Neural progenitor cell (in vitro differentiated cells): ENCODE results near the gene LYPD5. TPM values are rescaled to one million over a fixed set of nuclear protein-coding genes. Genes with fewer than 3 reads are reported as not detected.
"Not testable (repeated sequence)": the region's sequence is repeated elsewhere in the genome, so short reads cannot be mapped to it uniquely, and the experiment has no call there.

Source experiments
- DNase-seq: peaks from one replicate; pipeline ENCODE4 v3.0.0-alpha.2; 2016; ENCODE audit warnings: low spot score
- H2AFZ ChIP-seq: fragments of 200-600 bp; sonication (generic); replicated peaks from 2 replicates; pipeline ENCODE4 v1.6.1; 2016; ENCODE audit warnings: antibody characterized with exemption
- H3F3A ChIP-seq: fragments of 200-600 bp; sonication (generic); 2 replicates; pipeline ENCODE4 v1.6.1; 2016; ENCODE audit warnings: antibody characterized with exemption, low read depth
- H3K27ac ChIP-seq: fragments of 200-600 bp; sonication (generic); 2 replicates; pipeline ENCODE4 v1.5.1; 2016; ENCODE audit warnings: mild to moderate bottlenecking
- H3K27me3 ChIP-seq: fragments of 200-600 bp; sonication (generic); 2 replicates; pipeline ENCODE4 v1.6.1; 2016; ENCODE audit warnings: mild to moderate bottlenecking, moderate library complexity
- H3K36me3 ChIP-seq: fragments of 200-600 bp; sonication (generic); 2 replicates; pipeline ENCODE4 v1.5.1; 2016
- H3K4me1 ChIP-seq: fragments of 200-600 bp; sonication (generic); 2 replicates; pipeline ENCODE4 v1.6.1; 2016; ENCODE audit warnings: mixed run types
- H3K4me2 ChIP-seq: fragments of 200-600 bp; sonication (generic); 2 replicates; pipeline ENCODE4 v1.6.1; 2016
- H3K4me3 ChIP-seq: fragments of 200-600 bp; sonication (generic); 2 replicates; pipeline ENCODE4 v1.5.1; 2016
- H3K79me2 ChIP-seq: fragments of 200-600 bp; sonication (generic); 2 replicates; pipeline ENCODE4 v1.6.1; 2016; ENCODE audit warnings: low read depth
- H3K9ac ChIP-seq: fragments of 200-600 bp; sonication (generic); 2 replicates; pipeline ENCODE4 v1.6.1; 2016
- H3K9me3 ChIP-seq: fragments of 200-600 bp; sonication (generic); 2 replicates; pipeline ENCODE4 v1.5.1; 2016; ENCODE audit warnings: low read depth
- H4K20me1 ChIP-seq: fragments of 200-600 bp; sonication (generic); 2 replicates; pipeline ENCODE4 v1.6.1; 2016; ENCODE audit warnings: low read depth
- H3K27ac Mint-ChIP-seq: 3 replicates; pipeline ENCODE4 v1.8.0; 2021; ENCODE audit warnings: mixed read lengths
- H3K27me3 Mint-ChIP-seq: 2 replicates; pipeline ENCODE4 v1.8.0; 2022; ENCODE audit warnings: low read depth, mild to moderate bottlenecking, inconsistent platforms, moderate library complexity, mixed read lengths; ENCODE audit not compliant: insufficient read depth
- H3K36me3 Mint-ChIP-seq: 3 replicates; pipeline ENCODE4 v1.8.0; 2021; ENCODE audit warnings: mixed read lengths
- H3K4me1 Mint-ChIP-seq: 3 replicates; pipeline ENCODE4 v1.8.0; 2021; ENCODE audit warnings: mixed read lengths
- H3K4me3 Mint-ChIP-seq: 3 replicates; pipeline ENCODE4 v1.8.0; 2021; ENCODE audit warnings: mild to moderate bottlenecking, moderate library complexity, mixed read lengths
- H3K9me3 Mint-ChIP-seq: 3 replicates; pipeline ENCODE4 v1.8.0; 2020; ENCODE audit warnings: mixed read lengths
- EZH2 ChIP-seq: fragments of 200-600 bp; sonication (generic); IDR thresholded peaks from 2 replicates; pipeline ENCODE4 v1.6.1; 2017; ENCODE audit warnings: antibody characterized with exemption, mild to moderate bottlenecking, moderate library complexity
- EZH2phosphoT487 ChIP-seq: fragments of 200-600 bp; sonication (generic); IDR thresholded peaks from 2 replicates; pipeline ENCODE4 v1.6.1; 2017; ENCODE audit warnings: antibody characterized with exemption
- total RNA-seq: library from RNA; depleted of rRNA; stranded (reverse); fragments of >200 nt; gene quantifications from 2 replicates; pipeline ENCODE4 v1.2.3, GENCODE V29; 2015; ENCODE audit warnings: low replicate concordance
- TF ChIP-seq, protein P1 (sequence below): fragments of 200-600 bp; sonication (generic); IDR thresholded peaks from 2 replicates; pipeline ENCODE4 v1.5.1; 2017; ENCODE audit warnings: antibody characterized with exemption, mild to moderate bottlenecking

LYPD5 gene
- total RNA-seq, 1 donor from 2014 or later = not detected

DNA sequence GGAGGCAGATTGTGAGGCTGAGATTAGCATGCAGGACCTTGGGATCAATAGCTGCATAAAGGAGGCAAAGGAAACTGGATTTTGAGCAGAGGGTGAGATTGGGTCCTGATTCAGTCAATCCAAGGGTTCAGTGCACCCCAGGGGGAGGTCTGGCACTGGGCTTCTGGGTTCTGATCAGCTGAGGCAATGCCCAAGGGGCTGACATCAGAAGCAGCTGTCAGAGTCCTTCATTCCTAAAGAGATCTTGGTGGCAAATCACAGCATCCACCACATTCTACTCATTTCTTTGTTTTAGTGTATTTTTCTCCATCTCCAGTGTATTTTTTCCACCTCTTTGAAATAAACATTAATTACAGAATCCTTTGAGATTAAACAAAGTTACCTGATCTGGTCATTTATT, 5.4 kb upstream of the LYPD5 start:
- Mint-ChIP-seq H3K9me3 (peaks cover 2% of the 10 kb centered on the region), H3K27me3 (peaks cover 14% of the 10 kb centered on the region), H3K4me3 (no peak overlapping the region), H3K27ac (no peak overlapping the region), H3K36me3 (no peaks in the 10 kb centered on the region), H3K4me1 (no peaks in the 10 kb centered on the region)
- Histone ChIP-seq H3K79me2 (no peaks in the 10 kb centered on the region), H3K4me2 (no peak overlapping the region), H2AFZ (no peak overlapping the region), H3K36me3 (no peaks in the 10 kb centered on the region), H3K27me3 (no peaks in the 10 kb centered on the region), H3K4me1 (no peaks in the 10 kb centered on the region), H3K4me3 (no peak overlapping the region), H3K27ac (no peak overlapping the region), H3F3A (no peaks in the 10 kb centered on the region), H3K9me3 (no peaks in the 10 kb centered on the region), H4K20me1 (no peaks in the 10 kb centered on the region), H3K9ac (no peak overlapping the region)
- no peak for DNase-seq
- TF ChIP-seq EZH2phosphoT487 (no peak), EZH2 (no peak)
- TF ChIP-seq, protein P1, sequence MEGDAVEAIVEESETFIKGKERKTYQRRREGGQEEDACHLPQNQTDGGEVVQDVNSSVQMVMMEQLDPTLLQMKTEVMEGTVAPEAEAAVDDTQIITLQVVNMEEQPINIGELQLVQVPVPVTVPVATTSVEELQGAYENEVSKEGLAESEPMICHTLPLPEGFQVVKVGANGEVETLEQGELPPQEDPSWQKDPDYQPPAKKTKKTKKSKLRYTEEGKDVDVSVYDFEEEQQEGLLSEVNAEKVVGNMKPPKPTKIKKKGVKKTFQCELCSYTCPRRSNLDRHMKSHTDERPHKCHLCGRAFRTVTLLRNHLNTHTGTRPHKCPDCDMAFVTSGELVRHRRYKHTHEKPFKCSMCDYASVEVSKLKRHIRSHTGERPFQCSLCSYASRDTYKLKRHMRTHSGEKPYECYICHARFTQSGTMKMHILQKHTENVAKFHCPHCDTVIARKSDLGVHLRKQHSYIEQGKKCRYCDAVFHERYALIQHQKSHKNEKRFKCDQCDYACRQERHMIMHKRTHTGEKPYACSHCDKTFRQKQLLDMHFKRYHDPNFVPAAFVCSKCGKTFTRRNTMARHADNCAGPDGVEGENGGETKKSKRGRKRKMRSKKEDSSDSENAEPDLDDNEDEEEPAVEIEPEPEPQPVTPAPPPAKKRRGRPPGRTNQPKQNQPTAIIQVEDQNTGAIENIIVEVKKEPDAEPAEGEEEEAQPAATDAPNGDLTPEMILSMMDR = no peak

DNA sequence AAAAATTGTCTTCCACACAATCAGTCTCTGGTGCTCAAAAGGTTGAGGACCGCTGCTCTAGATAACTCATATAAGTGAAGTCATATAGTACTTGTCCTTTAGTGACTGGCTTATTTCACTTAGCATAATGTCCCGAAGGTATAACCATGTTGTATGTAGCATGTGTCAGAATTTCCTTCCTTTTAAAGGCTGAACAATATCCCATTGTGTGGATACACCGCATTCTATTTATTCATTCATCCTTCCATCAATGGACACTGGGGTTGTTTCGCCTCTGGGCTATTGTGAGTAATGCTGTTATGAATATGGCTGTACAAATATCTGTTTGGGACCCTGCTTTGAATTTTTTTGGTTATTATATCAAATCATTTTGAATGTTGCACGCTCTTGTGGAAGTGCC, 4.6 kb upstream of the LYPD5 start:
- TF ChIP-seq, protein P1 = no peak
- no peak for TF ChIP-seq EZH2phosphoT487
- TF ChIP-seq EZH2 = no peak
- Histone ChIP-seq H3F3A (no peaks in the 10 kb centered on the region), H2AFZ (no peak overlapping the region), H3K27me3 (no peaks in the 10 kb centered on the region), H3K4me1 (no peaks in the 10 kb centered on the region), H3K9me3 (no peaks in the 10 kb centered on the region), H3K4me2 (no peak overlapping the region), H3K36me3 (no peaks in the 10 kb centered on the region), H3K79me2 (no peaks in the 10 kb centered on the region), H3K27ac (no peak overlapping the region), H3K4me3 (no peak overlapping the region), H4K20me1 (no peaks in the 10 kb centered on the region), H3K9ac (no peak overlapping the region)
- Mint-ChIP-seq H3K4me3 (no peak overlapping the region), H3K4me1 (no peaks in the 10 kb centered on the region), H3K9me3 (peaks cover 2% of the 10 kb centered on the region), H3K36me3 (no peaks in the 10 kb centered on the region), H3K27ac (no peak overlapping the region), H3K27me3 (peaks cover 12% of the 10 kb centered on the region)
- DNase-seq = no peak

- H3K27ac ChIP-seq, H3K4me3 Mint-ChIP-seq, H3K9me3 Mint-ChIP-seq, H3K27me3 ChIP-seq, H3K9ac ChIP-seq, H3K79me2 ChIP-seq, H3K4me2 ChIP-seq, DNase-seq, H3K36me3 Mint-ChIP-seq, H3K4me3 ChIP-seq, H3K4me1 ChIP-seq, H2AFZ ChIP-seq, H3K27ac Mint-ChIP-seq, H3K36me3 ChIP-seq, H3F3A ChIP-seq, H3K4me1 Mint-ChIP-seq, H4K20me1 ChIP-seq, H3K9me3 ChIP-seq: not testable (repeated sequence)
- H3K27me3 Mint-ChIP-seq = peaks cover 11% of the 10 kb centered on the region
Observed at GRCh38 chr19:43806401-43806800, 4.2 kb upstream of the LYPD5 start.

DNA sequence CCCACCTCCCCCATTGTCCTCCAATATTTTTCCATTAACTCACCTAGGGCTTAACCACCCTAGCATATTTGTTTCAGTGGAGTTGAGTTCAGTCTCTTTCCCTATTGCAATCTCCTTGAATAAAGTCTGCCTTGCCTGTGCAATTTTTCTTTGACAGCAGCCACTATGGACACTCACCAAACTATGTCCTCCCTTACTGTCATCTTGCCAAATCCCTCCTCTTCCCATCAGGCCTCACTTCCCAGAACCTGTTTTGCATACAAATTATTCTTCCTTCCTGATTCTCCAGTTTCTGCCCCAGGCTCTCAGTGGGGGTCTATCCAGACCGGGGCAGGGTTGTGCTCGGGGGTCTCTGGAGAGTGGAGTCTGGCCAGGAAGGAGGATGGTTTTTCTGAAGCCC, 2.2 kb upstream of the LYPD5 start:
- Histone ChIP-seq H3K9me3 (no peaks in the 10 kb centered on the region), H3K27ac (no peak overlapping the region), H3K36me3 (no peaks in the 10 kb centered on the region), H2AFZ (no peak overlapping the region), H3K4me1 (no peaks in the 10 kb centered on the region), H4K20me1 (no peaks in the 10 kb centered on the region), H3K27me3 (peaks cover 21% of the 10 kb centered on the region), H3K79me2 (no peaks in the 10 kb centered on the region), H3F3A (no peaks in the 10 kb centered on the region), H3K4me3 (no peak overlapping the region), H3K4me2 (no peak overlapping the region), H3K9ac (no peak overlapping the region)
- TF ChIP-seq EZH2phosphoT487 (no peak), EZH2 (no peak)
- TF ChIP-seq, protein P1 = no peak
- Mint-ChIP-seq H3K27me3 (peaks cover 22% of the 10 kb centered on the region), H3K27ac (no peak overlapping the region), H3K9me3 (peaks cover 2% of the 10 kb centered on the region), H3K36me3 (no peaks in the 10 kb centered on the region), H3K4me1 (no peaks in the 10 kb centered on the region), H3K4me3 (no peak overlapping the region)
- DNase-seq = no peak
